Activated B cell treated with CpG ODN at 0.5 μM for 24 hours (primary cell): ENCODE data around the gene STX1B. TPM values are rescaled to one million over a fixed set of nuclear protein-coding genes. Genes with fewer than 3 reads are reported as not detected.

Experiments
- ATAC-seq: fragments of 200-7000 bp; cut with Tn5 transposase; one replicate; pipeline ENCODE4 v1.10.0; 2021; ENCODE audit warnings: low read depth, mild to moderate bottlenecking, moderate library complexity
- CTCF ChIA-PET: fragments of 350-600 bp; sonication (Branson Sonifier 250); formaldehyde crosslinking; loops from one replicate; lab custom pipeline; 2021; ENCODE audit warnings: antibody characterized with exemption; lab: Charles Lee
- POLR2A ChIA-PET: fragments of 350-600 bp; sonication (Branson Sonifier 250); formaldehyde crosslinking; loops from one replicate; lab custom pipeline; 2021; ENCODE audit warnings: antibody characterized with exemption; lab: Charles Lee
- DNase-seq: peaks from one replicate; pipeline ENCODE4 v3.0.0; 2022
- H3K27ac Mint-ChIP-seq: one replicate; pipeline ENCODE4 v1.8.0; 2020; ENCODE audit warnings: mixed read lengths
- H3K27me3 Mint-ChIP-seq: one replicate; pipeline ENCODE4 v1.8.0; 2021; ENCODE audit warnings: mixed read lengths
- H3K36me3 Mint-ChIP-seq: one replicate; pipeline ENCODE4 v1.8.0; 2021; ENCODE audit warnings: low read depth, mixed read lengths
- H3K4me1 Mint-ChIP-seq: one replicate; pipeline ENCODE4 v1.8.0; 2021; ENCODE audit warnings: mixed read lengths
- H3K4me3 Mint-ChIP-seq: one replicate; pipeline ENCODE4 v1.8.0; 2020; ENCODE audit warnings: mild to moderate bottlenecking, mixed read lengths
- H3K9me3 Mint-ChIP-seq: one replicate; pipeline ENCODE4 v1.8.0; 2020; ENCODE audit warnings: mixed read lengths
- intact Hi-C: fragments of 100-400 bp; cut with micrococcal nuclease; formaldehyde crosslinking; loops from one replicate; pipeline ENCODE4 v1.15.1; 2024
- total RNA-seq: library from RNA; stranded (reverse); gene quantifications from 2 replicates; pipeline ENCODE4 v1.2.3, GENCODE V29; 2022
- TF ChIP-seq, protein P1 (sequence below): fragments of 200-600 bp; IDR thresholded peaks from one replicate; pipeline ENCODE4 v1.8.0; 2022; ENCODE audit warnings: antibody characterized with exemption, mild to moderate bottlenecking

The STX1B gene
- 1.2 and 1.6 TPM in 2 replicates for total RNA-seq

DNA sequence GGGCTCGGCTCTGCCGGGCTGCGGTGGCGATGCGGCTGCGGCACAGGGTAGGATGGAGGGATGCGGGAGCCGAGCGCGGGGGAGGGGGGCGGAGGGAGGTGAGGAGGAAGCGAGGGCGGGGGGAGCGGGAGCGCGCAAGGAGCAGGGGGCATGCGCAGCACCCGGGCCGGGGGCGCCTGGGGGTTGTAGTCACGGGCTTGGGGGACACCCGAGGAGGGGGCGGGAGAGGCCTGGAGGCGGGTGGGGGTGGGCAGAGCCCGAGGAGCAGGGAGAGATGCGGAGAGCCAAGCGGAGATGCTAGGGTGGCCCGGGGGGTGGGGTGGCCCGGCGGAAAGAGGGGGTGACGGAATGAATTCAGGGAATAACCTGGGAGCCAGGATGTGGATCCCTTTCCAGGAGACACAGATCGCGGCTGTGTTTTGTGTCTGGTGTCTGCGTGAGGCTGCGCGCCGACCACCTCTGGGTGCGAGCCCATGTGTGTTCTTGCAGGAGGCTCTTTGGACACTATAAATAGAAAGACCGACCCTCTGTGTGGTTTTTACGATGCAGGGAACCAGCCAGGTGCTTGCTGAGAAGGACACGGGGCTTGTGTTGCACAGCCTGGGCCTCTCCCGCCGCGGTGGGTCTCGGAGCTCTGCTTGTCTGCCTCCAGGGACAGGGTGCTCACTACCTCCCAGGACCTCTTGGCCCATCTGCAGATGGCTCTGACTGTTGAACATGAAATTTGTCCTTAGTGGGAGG lies at the start of gene STX1B:
Gene STX1B (minus strand): TSS at position 54 of the 741 bp plus-strand sequence. CDS start 242 bp downstream, outside the sequence.
- peaks cover 18% of the 10 kb centered on the region for H3K4me1 Mint-ChIP-seq

DNA sequence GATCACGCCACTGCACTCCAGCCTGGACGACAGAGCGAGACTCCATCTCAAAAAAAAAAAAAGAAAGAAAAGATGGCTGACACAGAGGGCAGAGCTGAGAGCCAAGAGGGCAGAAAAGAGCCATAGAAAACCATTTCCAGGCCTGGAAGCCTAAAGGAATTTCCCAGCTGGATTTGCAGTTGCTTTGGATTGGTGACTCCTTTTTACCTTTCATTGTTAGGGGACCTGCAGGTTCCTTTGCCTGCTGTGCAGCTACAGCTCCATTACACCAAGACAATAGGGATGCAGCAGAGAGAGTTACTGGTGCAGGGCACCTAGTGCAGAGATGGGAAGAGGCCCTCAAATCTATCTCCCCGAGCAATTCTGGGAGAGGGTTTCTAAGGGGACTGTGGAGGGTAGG lies 45.2 kb upstream of the STX1B start:
- ChIA-PET POLR2A (no interaction called here), CTCF (no interaction called here)
- TF ChIP-seq, protein P1, sequence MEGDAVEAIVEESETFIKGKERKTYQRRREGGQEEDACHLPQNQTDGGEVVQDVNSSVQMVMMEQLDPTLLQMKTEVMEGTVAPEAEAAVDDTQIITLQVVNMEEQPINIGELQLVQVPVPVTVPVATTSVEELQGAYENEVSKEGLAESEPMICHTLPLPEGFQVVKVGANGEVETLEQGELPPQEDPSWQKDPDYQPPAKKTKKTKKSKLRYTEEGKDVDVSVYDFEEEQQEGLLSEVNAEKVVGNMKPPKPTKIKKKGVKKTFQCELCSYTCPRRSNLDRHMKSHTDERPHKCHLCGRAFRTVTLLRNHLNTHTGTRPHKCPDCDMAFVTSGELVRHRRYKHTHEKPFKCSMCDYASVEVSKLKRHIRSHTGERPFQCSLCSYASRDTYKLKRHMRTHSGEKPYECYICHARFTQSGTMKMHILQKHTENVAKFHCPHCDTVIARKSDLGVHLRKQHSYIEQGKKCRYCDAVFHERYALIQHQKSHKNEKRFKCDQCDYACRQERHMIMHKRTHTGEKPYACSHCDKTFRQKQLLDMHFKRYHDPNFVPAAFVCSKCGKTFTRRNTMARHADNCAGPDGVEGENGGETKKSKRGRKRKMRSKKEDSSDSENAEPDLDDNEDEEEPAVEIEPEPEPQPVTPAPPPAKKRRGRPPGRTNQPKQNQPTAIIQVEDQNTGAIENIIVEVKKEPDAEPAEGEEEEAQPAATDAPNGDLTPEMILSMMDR, result no peak
- Mint-ChIP-seq H3K27me3 (no peaks in the 10 kb centered on the region), H3K27ac (no peak overlapping the region), H3K36me3 (peaks cover 7% of the 10 kb centered on the region), H3K4me3 (no peak overlapping the region), H3K4me1 (no peaks in the 10 kb centered on the region), H3K9me3 (no peaks in the 10 kb centered on the region)
- intact Hi-C loops, result no loop called here
- ATAC-seq (no peak), DNase-seq (no peak)

More for the DNA sequence above, at the start of gene STX1B:
- Mint-ChIP-seq H3K36me3 (no peaks in the 10 kb centered on the region), H3K9me3 (no peaks in the 10 kb centered on the region), H3K27ac (no peak within 1 kb of the TSS), H3K4me3 (peak within 1 kb of the TSS; percentile 38), H3K27me3 (peaks cover 40% of the 10 kb centered on the region)
- DNase-seq (no peak), ATAC-seq (peak; percentile 37)
- CTCF ChIA-PET, result no interaction called here
- POLR2A ChIA-PET, result interaction anchor here (0.6 kb wide), 1 partner anchor 53 kb away, joined by 3 read pairs; the partner anchor contains the start of gene SETD1A
- intact Hi-C loops, result no loop called here
- TF ChIP-seq, protein P1, result no peak

DNA sequence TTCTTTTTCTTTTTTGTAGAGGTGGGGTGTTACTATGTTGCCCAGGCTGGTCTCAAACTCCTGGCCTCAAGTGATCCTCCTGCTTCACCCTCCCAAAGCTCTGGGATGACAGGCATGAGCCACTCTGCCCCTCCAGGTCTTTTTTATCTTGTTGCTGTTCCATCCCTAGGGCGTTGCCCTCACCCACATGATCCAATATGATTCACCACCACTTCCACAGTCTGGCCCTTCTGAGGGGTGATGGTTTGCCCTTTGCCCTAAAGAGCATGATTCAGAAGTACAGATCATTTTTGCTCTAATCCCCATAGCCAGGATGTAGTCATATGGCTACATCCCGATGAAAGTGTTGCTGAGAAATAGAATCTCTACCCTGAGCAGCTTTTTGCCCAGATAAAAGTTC lies 41.7 kb upstream of the STX1B start:
- no peaks in the 10 kb centered on the region for H3K36me3 Mint-ChIP-seq
- no peaks in the 10 kb centered on the region for H3K27me3 Mint-ChIP-seq
- CTCF ChIA-PET, result interaction anchor here (0.6 kb wide), 1 partner anchor 439 kb away, joined by 3 read pairs; no protein-coding TSS in a partner anchor
- no peak overlapping the region for H3K4me3 Mint-ChIP-seq
- no peaks in the 10 kb centered on the region for H3K4me1 Mint-ChIP-seq
- TF ChIP-seq, protein P1, result no peak
- ATAC-seq (no peak), DNase-seq (no peak)
- intact Hi-C loops, result no loop called here
- POLR2A ChIA-PET, result interaction anchor here (0.6 kb wide), 1 partner anchor 16 kb away, joined by 3 read pairs; no protein-coding TSS in a partner anchor
- no peak overlapping the region for H3K27ac Mint-ChIP-seq
- H3K9me3 Mint-ChIP-seq, result no peaks in the 10 kb centered on the region

DNA sequence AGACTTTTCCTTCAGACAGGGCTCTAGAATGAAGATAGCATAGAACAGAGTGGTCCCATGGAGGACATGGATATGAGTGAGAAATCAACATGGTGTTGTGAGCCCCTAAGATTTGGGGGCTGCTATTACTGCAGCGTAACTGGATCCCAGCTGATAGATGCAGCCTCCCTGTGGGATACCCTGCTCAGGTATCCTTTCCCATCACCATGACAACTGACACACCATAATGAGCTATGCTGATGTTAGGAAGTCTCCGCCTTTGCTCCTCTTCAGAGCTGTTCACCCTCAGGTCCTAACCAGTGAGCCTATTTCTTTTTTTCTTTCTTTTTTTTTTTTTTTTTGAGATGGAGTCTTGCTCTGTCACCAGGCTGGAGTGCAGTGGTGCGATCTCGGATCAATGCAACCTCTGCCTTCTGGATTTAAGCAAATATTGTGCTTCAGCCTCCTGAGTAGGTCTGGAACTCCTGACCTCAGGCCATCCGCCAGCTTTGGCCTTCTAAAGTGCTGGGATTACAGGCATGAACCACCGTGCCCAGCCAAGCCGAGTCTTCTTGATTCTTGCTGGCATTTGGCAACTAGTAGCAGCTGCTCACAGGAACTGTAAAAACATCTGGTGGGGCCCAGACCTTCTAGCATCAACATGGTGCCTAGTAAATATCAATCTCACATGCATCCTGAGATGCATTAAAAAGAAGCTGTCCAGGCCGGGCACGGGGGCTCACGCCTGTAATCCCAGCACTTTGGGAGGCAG lies 40.0 kb upstream of the STX1B start:
- no peak for DNase-seq
- H3K4me1 Mint-ChIP-seq, result no peaks in the 10 kb centered on the region
- CTCF ChIA-PET, result interaction anchor here (0.7 kb wide), 1 partner anchor 92 kb away, joined by 3 read pairs; no protein-coding TSS in a partner anchor
- H3K4me3 Mint-ChIP-seq, result no peak overlapping the region
- H3K27ac Mint-ChIP-seq, result no peak overlapping the region
- no peak for ATAC-seq
- H3K9me3 Mint-ChIP-seq, result no peaks in the 10 kb centered on the region
- POLR2A ChIA-PET, result interaction anchor here (1.0 kb wide), 1 partner anchor 14 kb away, joined by 3 read pairs; no protein-coding TSS in a partner anchor
- no peaks in the 10 kb centered on the region for H3K27me3 Mint-ChIP-seq
- intact Hi-C loops, result no loop called here
- no peaks in the 10 kb centered on the region for H3K36me3 Mint-ChIP-seq
- TF ChIP-seq, protein P1, result no peak
